HG03135 (cell line): Measurements from ENCODE around the gene KRTAP5-4.
"Not testable (repeated sequence)": the region's sequence is repeated elsewhere in the genome, so short reads cannot be mapped to it uniquely, and the experiment has no call there.

ENCODE experiments used
- ATAC-seq: cut with Tn5 transposase; IDR thresholded peaks from one replicate; pipeline ENCODE4 v1.9.1; 2021; ENCODE audit warnings: mild to moderate bottlenecking, moderate library complexity; ENCODE audit not compliant: unreplicated experiment

KRTAP5-4 gene

GRCh38 chr11:1653541-1654387 lies 31.8 kb upstream of the KRTAP5-4 start:
- ATAC-seq, result no peak

GRCh38 chr11:1652771-1653540 lies 31.0 kb upstream of the KRTAP5-4 start:
- ATAC-seq, result no peak

GRCh38 chr11:1652442-1652770 lies 30.5 kb upstream of the KRTAP5-4 start:
- ATAC-seq, result no peak

DNA sequence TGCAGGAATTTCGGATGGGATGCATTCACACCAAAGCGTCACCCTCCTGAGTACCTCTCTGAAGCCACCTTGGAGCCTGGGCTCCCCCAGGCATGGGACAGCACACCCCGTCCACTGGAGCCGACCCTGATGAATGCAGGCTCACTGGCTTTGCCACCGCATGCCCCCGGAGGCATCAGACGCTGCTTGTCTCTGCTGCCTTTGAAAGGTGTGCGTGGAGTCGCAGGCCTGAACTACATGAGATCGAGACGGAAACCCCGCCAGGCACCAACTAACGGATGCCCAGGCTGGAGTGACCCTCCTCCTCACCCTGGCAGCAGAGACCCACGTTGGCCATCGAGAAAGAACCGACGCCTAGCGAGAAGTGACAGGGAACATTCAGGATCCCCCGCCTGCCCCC lies 30.1 kb upstream of the KRTAP5-4 start:
- ATAC-seq, result no peak

GRCh38 chr11:1651411-1651980 lies 29.6 kb upstream of the KRTAP5-4 start:
- ATAC-seq, result no peak

GRCh38 chr11:1650918-1651262 lies 29.0 kb upstream of the KRTAP5-4 start:
- ATAC-seq, result no peak

- ATAC-seq, result no peak
These were observed 28.3 kb upstream of the KRTAP5-4 start for GRCh38 chr11:1650034-1650917.

DNA sequence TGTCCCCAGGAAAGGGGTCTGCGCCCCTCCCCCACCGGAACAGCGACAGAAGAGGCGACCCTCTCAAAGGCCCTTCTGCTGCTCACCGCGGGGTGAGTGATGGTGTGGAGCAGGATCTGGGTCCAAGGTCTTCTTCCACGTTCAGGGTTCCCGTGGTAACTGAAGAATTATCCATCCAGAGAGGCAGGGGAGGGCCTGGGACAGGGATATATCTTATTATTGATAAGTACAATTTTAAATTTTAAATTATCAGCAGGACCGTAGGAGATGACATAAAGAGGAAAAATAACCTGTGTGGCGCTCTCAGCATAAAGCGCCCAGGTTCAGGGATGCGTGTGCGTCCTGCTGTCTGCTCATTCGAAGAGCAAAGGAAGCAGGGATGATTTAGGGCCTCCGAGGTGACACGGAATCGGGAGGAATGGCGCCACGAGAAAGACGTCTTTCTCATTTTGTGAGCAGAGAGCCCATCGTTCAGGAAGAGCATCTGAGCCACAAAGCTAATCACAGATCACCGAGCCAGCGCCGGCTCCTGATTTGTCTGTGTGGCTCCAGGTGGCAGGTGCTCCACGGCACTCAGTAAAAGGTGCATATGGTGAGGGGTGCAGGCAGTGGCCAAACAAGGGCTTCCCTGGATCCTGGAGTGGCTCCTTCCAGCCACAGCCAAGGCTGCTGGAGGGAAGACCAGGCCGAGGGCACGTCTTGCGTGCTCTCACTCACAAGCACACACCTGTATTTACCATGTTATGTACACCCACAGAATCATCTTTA lies 26.9 kb upstream of the KRTAP5-4 start:
- ATAC-seq, result no peak

DNA sequence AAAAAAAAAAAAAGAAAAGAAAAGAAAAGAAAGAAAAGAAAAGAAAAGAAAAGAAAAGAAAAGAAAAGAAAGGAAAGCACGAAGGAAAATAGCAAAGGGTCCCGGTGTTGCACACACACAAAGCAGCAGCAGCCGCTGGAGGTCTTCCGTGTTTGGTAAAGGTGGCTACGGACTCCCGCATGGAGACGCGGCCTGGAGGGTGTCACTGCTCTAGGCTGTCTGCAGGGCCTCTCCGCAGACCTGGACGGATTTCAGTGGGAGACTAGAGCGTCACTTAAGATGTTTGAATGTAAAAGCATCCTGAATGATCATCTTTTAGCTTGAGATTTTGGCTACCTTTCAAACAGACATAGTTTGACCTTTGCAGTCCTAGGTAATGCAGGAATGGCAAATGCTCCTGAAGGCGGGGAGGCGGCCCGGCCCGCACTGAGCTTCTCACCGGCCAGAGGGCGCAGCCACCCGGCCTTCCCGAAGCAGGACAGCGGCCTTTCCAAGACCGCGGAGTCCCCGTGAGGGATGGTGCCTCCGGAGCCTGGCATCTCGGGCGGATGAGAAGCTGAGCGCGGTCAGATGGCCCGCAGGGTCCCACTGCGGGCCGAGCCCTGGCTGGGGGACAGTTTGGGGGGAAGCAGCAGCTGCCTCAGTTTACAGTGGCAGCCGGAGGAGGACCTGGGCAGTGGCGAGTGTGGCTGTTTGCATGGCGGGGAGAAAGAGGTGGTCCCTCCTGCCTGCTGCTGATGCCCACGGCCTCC lies 26.1 kb upstream of the KRTAP5-4 start:
- no peak for ATAC-seq

DNA sequence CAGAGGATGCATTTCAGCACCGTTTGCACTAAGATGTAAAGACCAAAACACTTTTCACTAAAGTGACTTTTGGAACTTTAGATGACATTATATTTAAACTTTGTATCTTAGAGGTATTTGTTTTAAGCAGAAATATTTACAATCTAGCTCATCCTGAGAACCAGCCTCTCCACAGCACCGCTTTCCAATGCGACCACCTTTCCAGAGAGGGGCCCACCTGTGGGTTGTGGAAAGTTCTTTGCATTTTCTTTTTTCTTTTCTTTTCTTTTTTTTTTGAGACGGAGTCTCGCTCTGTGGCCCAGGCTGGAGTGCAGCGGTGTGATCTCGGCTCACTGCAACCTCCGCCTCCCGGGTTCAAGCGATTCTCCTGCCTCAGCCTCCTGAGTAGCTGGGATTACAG lies 24.6 kb upstream of the KRTAP5-4 start:
- not testable (repeated sequence) for ATAC-seq

DNA sequence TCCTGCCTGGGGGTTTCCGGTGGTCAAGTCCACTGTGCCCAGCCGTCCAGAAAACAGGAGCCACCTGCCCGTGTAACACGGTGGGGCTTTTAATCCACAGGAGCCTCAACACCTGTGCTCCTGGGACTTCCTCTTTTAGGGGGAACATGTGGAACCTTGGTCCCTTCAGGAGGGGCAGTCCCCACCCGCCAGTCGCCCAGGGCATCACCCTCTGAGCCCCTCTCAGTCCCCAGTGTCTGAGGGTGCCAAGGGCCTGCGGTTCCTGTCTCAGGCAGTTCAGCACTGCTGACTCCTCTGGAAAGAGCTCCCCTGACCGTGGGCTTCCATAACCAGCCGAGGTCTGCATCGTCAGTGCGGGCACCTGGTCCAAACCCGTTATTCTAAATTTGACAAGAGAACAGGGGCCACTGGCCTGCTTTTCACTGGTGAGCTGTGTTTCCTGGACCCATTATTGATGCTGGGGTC lies 23.5 kb upstream of the KRTAP5-4 start:
- no peak for ATAC-seq

DNA sequence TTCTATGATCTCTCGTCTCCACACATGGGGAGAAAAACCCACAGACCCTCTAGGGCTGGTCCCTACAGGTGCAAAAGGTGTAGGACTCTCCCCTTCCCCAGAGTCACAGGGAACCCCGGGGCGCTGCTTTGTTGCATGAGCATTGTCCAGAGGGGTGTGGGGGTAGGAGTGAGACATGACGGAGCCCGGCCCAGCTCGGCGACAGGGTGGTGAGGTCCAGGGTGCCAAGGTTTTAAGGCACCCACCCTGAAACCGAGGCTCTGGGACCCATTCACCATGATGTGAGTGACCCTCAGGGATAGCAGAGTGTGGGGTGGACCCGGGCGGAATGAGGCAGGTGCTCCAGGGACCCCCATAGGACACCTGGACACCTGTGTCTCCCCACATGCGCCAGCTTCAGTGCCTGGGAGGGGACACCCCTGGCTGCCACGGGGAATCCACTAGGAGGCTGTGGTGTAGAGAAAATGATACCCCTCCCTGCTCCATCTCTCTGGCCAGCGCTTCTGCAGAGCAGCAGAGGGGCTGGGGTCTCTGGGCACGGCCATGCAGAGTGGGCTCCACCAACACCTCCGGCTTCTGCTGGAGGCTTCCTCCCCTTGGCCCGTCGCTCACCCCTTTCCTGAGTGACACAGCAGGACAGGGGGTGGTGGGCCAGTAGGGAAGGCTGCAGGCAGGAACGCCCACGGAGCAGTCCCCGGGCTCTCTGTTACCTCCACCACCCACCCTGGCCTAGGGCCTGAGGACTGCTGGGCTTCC lies 22.8 kb upstream of the KRTAP5-4 start:
- no peak for ATAC-seq

GRCh38 chr11:1643146-1643690 lies 21.3 kb upstream of the KRTAP5-4 start:
- ATAC-seq, result no peak

GRCh38 chr11:1642288-1643145 lies 20.6 kb upstream of the KRTAP5-4 start:
- ATAC-seq, result no peak

- no peak for ATAC-seq
These were observed 19.2 kb upstream of the KRTAP5-4 start for GRCh38 chr11:1641096-1641495.

GRCh38 chr11:1640076-1640946 lies 18.4 kb upstream of the KRTAP5-4 start:
- ATAC-seq, result no peak

DNA sequence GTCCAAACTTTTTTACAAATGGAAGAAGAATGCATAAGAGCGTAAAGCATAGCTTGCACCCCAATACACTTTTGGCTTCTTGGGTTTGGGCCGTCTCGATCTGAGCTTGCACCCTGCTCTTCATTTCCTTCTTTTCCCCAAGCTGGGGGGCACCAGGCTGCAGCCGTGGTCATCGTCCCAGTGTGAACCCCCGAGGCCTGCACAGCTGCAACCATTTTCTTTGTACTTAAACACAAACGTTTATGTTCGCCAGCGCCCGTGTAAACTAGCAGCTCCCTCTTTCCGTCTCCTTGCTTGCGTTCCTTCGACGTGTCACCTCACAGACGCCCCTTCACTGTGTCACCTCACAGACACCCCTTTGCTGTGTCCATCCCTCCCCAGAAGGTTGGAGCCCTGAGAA lies 17.7 kb upstream of the KRTAP5-4 start:
- ATAC-seq, result no peak
